Stimulated activated effector memory CD8-positive, alpha-beta T cell treated with anti-CD3 and anti-CD28 coated beads, Interleukin-12 subunit alpha, Interleukin-12 subunit beta, amount 100 ng/mL, for 72 hours (primary cell): ENCODE results near the gene PTK7.
"Not testable (repeated sequence)": the region's sequence is repeated elsewhere in the genome, so short reads cannot be mapped to it uniquely, and the experiment has no call there.

Source experiments
- ATAC-seq: fragments of 150-1000 bp; cut with Tn5 transposase; 2 replicates; pipeline ENCODE4 v1.10.0; 2021
- DNase-seq, 2 donors: peaks; one replicate each; pipeline ENCODE4 v3.0.0; 2021 to 2022; ENCODE audit warnings: low spot score in 2 of 2
- H3K27ac Mint-ChIP-seq: one replicate; pipeline ENCODE4 v1.8.0; 2022; ENCODE audit warnings: mild to moderate bottlenecking, mixed read lengths
- H3K36me3 Mint-ChIP-seq: one replicate; pipeline ENCODE4 v1.8.0; 2022; ENCODE audit warnings: mild to moderate bottlenecking, mixed read lengths
- H3K4me1 Mint-ChIP-seq: one replicate; pipeline ENCODE4 v1.8.0; 2022; ENCODE audit warnings: mixed read lengths
- H3K4me3 Mint-ChIP-seq: one replicate; pipeline ENCODE4 v1.8.0; 2022; ENCODE audit warnings: mild to moderate bottlenecking, mixed read lengths
- H3K9me3 Mint-ChIP-seq: one replicate; pipeline ENCODE4 v1.8.0; 2022; ENCODE audit warnings: mixed read lengths

PTK7 gene

DNA sequence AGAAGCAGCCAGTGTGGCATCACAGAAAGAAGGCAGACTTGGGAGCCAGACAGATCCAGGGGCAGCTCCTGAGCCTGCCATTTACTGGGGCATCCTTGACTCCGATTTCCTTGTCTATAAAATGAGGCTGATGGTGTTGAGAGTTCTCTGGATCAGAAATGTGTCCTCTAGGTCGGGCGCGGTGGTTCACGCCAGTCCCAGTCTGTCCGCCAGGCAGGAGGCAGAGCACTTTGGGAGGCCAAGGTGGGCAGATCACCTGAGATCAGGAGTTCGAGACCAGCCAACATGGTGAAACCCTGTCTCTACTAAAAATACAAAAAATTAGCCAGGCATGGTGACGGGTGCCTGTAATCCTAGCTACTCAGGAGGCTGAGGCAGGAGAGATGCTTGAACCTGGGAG, 41.4 kb downstream of the PTK7 start:
- H3K4me1 Mint-ChIP-seq, H3K36me3 Mint-ChIP-seq, H3K4me3 Mint-ChIP-seq: not testable (repeated sequence)

DNA sequence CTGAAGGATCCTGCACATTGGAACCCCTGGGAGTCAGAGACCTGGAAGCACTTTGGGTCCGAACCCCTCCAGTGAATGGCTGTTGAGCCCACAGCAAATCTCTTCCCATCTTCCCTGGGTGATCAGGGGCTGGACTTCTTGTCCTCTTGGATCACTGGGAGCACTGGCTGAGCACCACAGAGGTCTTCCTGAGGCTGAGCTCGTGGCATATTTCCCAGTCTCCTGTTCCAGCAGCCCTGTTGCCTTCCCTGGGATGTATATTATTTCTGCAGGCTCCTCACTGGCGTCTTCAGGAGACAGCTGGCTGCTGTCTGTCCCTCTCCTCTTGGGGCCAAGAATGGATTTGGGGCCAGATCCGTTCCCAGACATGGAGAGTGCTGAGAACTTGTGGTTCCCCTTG, 43.4 kb downstream of the PTK7 start:
- no peak overlapping the region for H3K4me3 Mint-ChIP-seq
- DNase-seq (no peak), ATAC-seq (no peak)
- H3K9me3 Mint-ChIP-seq = no peaks in the 10 kb centered on the region
- H3K4me1 Mint-ChIP-seq = no peaks in the 10 kb centered on the region
- H3K36me3 Mint-ChIP-seq = no peaks in the 10 kb centered on the region
- no peak overlapping the region for H3K27ac Mint-ChIP-seq

More for the DNA sequence above, 41.4 kb downstream of the PTK7 start:
- H3K27ac Mint-ChIP-seq, DNase-seq, ATAC-seq, H3K9me3 Mint-ChIP-seq: not testable (repeated sequence)

DNA sequence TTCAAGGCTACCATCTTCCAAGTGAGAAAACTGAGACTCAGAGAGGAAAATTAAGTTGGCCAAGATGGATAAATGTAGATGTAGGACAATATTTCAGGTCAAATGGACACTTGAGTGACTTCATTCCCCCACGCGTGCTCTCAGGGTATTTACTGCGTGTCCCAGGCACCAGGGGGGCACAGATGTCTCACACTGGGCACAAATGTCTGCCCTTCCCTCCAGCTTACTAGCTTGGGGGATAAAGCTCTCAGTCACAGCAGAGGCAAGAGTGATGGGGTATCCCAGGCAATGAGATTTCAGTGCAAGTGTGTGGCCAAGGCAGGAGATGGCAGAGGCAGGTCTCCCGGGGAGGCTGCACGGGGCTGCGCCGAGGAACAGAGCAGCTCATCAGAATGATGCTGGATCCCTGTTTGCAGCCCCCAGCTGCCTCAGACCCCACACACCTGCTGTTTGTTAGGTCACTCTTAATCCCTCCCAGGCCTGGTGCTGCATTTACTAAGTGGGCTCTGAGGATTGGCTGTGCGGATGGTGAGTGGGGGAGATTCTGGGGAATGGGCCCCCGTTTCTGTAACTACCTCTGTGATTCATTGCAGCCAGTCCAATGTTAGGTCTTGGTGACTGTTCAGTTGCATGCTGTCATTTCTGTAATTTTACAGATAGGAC, 44.1 kb downstream of the PTK7 start:
- H3K9me3 Mint-ChIP-seq = no peaks in the 10 kb centered on the region
- DNase-seq = no peak
- H3K36me3 Mint-ChIP-seq = no peaks in the 10 kb centered on the region
- H3K27ac Mint-ChIP-seq = no peak overlapping the region
- no peak overlapping the region for H3K4me3 Mint-ChIP-seq
- no peaks in the 10 kb centered on the region for H3K4me1 Mint-ChIP-seq
- no peak for ATAC-seq

GRCh38 chr6:43120944-43121913, 45.1 kb downstream of the PTK7 start:
- Mint-ChIP-seq H3K36me3 (no peaks in the 10 kb centered on the region), H3K4me3 (no peak overlapping the region), H3K27ac (no peak overlapping the region), H3K4me1 (no peaks in the 10 kb centered on the region), H3K9me3 (no peaks in the 10 kb centered on the region)
- ATAC-seq = no peak
- no peak for DNase-seq

DNA sequence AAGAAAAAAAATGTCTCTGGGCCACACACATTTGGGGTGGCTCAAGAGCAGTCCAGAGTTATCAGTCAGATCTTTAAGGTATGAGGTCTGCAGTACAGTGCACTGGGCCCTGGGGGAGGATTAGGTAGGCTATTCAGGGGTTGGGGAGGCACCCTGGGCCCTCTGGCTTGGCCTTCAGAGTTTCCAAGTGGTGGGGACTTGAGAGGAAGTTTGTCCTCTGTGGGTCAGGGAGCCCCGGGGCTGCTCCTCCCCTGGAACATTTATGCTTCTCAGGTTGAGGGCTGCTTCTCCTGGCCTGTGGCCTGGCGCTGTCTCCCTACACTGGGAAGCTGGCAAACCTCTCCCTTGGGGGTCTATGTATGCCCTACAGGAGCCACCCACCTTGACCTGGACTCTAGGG, 46.0 kb downstream of the PTK7 start:
- no peak overlapping the region for H3K27ac Mint-ChIP-seq
- DNase-seq = no peak
- no peaks in the 10 kb centered on the region for H3K9me3 Mint-ChIP-seq
- H3K4me1 Mint-ChIP-seq = no peaks in the 10 kb centered on the region
- ATAC-seq = no peak
- no peaks in the 10 kb centered on the region for H3K36me3 Mint-ChIP-seq
- H3K4me3 Mint-ChIP-seq = no peak overlapping the region

DNA sequence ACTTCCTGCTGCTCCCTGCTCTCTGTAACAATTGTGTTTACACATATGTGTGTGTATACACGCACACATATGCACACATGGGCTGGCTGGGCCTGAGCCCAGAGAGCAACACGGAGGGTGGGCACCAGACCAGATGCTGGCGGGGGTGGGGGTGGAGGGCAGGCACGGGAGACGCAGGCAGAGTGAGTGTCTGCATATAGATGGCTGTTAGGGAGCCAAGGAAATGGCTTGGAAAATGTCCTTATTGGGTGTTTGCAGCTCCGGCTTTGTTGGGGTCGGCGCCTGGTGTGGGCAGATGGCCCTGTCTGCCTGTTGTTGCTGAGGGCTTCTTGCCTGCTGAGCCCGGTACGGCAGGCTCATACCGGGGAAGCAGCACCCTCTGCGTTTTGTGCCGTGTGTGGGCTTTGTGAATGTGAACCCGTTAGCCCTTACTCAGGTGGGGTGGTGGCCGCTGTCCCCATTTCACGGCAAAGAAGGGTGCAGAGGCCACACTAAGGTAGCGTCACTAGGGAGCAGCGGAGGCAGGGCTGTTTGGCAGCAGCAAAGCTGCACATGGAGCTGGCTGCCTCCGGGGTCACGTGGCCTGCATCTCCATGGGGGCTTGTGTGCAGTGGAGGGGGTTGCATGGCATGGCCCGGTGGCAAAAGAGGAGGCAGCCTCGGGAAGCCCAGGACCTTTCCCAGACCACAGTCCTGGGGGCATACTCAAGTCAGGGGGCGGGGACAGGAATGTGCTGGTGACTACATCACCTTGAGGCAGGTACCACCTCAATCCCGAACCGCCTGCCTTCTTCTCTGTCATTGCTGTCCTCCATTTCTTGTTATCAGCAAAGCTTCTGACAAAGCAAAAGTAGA, 47.6 kb downstream of the PTK7 start:
- ATAC-seq = no peak

DNA sequence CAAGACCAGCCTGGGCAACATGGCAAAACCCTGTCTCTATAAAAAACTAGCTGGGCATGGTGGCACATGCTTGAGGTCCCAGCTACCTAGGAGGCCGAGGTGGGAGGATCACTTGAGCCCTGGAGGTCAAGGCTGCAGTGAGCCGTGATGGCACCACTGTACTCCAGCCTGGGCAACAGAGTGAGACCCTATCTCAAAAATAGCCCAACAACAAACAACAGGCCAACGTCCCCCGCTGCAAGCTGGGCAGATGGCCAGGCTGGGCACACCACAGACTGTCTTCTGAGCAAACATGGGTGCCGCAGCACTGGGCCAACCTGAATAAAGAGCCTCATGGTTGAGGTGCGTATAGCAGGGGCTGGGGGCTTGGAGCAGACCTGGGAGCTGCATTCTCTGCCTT, 48.4 kb downstream of the PTK7 start:
- no peak overlapping the region for H3K27ac Mint-ChIP-seq
- H3K4me3 Mint-ChIP-seq = no peak overlapping the region
- no peaks in the 10 kb centered on the region for H3K36me3 Mint-ChIP-seq
- ATAC-seq (no peak), DNase-seq (no peak)
- H3K9me3 Mint-ChIP-seq = no peaks in the 10 kb centered on the region
- no peaks in the 10 kb centered on the region for H3K4me1 Mint-ChIP-seq

More for the DNA sequence above, 47.6 kb downstream of the PTK7 start:
- DNase-seq = no peak
- no peaks in the 10 kb centered on the region for H3K4me1 Mint-ChIP-seq
- no peaks in the 10 kb centered on the region for H3K9me3 Mint-ChIP-seq
- H3K27ac Mint-ChIP-seq = no peak overlapping the region
- H3K4me3 Mint-ChIP-seq = no peak overlapping the region
- no peaks in the 10 kb centered on the region for H3K36me3 Mint-ChIP-seq

DNA sequence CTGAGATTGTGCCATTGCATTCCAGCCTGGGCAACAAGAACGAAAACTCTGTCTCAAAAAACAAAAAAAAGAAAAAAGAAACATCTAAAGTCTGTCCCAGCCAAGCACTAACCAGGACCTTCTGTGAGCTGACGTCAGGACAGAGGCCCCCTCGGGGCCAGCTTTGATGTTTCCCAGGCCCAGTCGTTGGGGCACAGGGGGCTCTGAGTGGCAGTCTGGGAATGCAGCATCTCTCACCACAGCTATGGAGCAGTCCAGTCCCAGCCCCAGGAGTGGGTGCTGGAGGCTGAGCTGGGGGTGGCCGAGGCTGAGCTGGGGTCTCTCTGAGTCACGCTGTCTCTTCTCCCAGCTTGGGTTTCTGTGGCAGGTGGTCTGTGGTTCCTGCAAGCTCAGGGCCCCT, 49.0 kb downstream of the PTK7 start:
- no peak overlapping the region for H3K4me3 Mint-ChIP-seq
- H3K36me3 Mint-ChIP-seq = no peaks in the 10 kb centered on the region
- H3K9me3 Mint-ChIP-seq = no peaks in the 10 kb centered on the region
- DNase-seq (no peak), ATAC-seq (no peak)
- no peak overlapping the region for H3K27ac Mint-ChIP-seq
- H3K4me1 Mint-ChIP-seq = no peaks in the 10 kb centered on the region

GRCh38 chr6:43125555-43125954, 49.4 kb downstream of the PTK7 start:
- no peaks in the 10 kb centered on the region for H3K4me1 Mint-ChIP-seq
- H3K9me3 Mint-ChIP-seq = no peaks in the 10 kb centered on the region
- no peak overlapping the region for H3K27ac Mint-ChIP-seq
- DNase-seq (no peak), ATAC-seq (no peak)
- H3K36me3 Mint-ChIP-seq = no peaks in the 10 kb centered on the region
- H3K4me3 Mint-ChIP-seq = no peak overlapping the region

DNA sequence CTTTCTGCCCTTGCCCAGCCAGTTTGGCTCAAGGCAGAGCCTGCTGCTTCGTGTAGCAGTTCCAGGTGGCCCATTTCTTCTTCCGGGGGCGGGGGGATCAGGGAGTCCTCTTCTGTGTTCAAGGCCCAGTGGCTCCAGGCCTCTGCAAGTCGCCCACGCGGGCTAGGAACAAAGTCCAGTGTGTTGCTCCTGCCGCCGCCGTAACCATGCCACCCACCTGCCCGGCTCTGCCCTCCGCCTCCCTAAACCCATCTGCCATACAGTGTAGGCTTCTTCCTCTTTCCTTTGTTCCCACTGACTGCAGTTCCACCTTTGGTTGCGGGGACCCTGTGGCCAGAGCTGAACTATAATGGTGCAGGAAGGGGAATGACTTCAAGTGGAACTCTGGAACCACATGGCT, 51.1 kb downstream of the PTK7 start:
- H3K4me3 Mint-ChIP-seq = no peak overlapping the region

GRCh38 chr6:43127877-43128276, 51.8 kb downstream of the PTK7 start:
- Mint-ChIP-seq H3K36me3 (no peaks in the 10 kb centered on the region), H3K4me1 (no peaks in the 10 kb centered on the region), H3K27ac (no peak overlapping the region), H3K4me3 (no peak overlapping the region), H3K9me3 (no peaks in the 10 kb centered on the region)
- ATAC-seq = no peak
- no peak for DNase-seq

More for the DNA sequence above, 51.1 kb downstream of the PTK7 start:
- no peaks in the 10 kb centered on the region for H3K36me3 Mint-ChIP-seq
- DNase-seq = no peak
- H3K9me3 Mint-ChIP-seq = no peaks in the 10 kb centered on the region
- ATAC-seq = no peak
- H3K27ac Mint-ChIP-seq = peak overlapping the region; percentile 61
- H3K4me1 Mint-ChIP-seq = no peaks in the 10 kb centered on the region

GRCh38 chr6:43128926-43129325, 52.8 kb downstream of the PTK7 start:
- no peaks in the 10 kb centered on the region for H3K36me3 Mint-ChIP-seq
- DNase-seq = no peak
- no peak for ATAC-seq
- H3K9me3 Mint-ChIP-seq = no peaks in the 10 kb centered on the region
- no peak overlapping the region for H3K4me3 Mint-ChIP-seq
- H3K4me1 Mint-ChIP-seq = no peaks in the 10 kb centered on the region
- H3K27ac Mint-ChIP-seq = no peak overlapping the region

GRCh38 chr6:43129434-43130194, 53.5 kb downstream of the PTK7 start:
- DNase-seq (no peak), ATAC-seq (peak; percentile 51)
- Mint-ChIP-seq H3K4me3 (no peak overlapping the region), H3K27ac (no peak overlapping the region), H3K4me1 (no peaks in the 10 kb centered on the region), H3K36me3 (no peaks in the 10 kb centered on the region), H3K9me3 (no peaks in the 10 kb centered on the region)

DNA sequence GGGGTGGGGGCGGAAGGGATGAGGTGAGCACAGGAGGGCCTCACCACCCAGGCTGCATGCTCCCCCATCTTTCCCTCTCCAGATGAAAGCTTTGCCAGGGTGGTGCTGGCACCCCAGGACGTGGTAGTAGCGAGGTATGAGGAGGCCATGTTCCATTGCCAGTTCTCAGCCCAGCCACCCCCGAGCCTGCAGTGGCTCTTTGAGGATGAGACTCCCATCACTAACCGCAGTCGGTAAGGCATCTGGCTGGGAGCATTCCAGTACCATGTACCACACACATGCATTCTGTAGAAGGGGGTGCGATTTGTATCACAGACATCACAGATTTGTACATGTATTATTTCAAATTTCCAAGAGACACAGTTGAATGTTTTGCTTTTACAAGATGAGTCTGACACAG, 54.3 kb downstream of the PTK7 start:
- Mint-ChIP-seq H3K4me3 (no peak overlapping the region), H3K27ac (no peak overlapping the region)
- no peak for ATAC-seq

GRCh38 chr6:43131379-43131778, 55.3 kb downstream of the PTK7 start:
- not testable (repeated sequence) for H3K9me3 Mint-ChIP-seq, H3K27ac Mint-ChIP-seq, DNase-seq, H3K4me1 Mint-ChIP-seq, H3K4me3 Mint-ChIP-seq, ATAC-seq, H3K36me3 Mint-ChIP-seq

More for the DNA sequence above, 54.3 kb downstream of the PTK7 start:
- no peak for DNase-seq
- no peaks in the 10 kb centered on the region for H3K36me3 Mint-ChIP-seq
- no peaks in the 10 kb centered on the region for H3K9me3 Mint-ChIP-seq
- H3K4me1 Mint-ChIP-seq = no peaks in the 10 kb centered on the region
